ENCODE data around the gene UBE2O.

GRCh38 chr17:76452127-76452659, 759 bp downstream of the UBE2O start:
- TF ChIP-seq POLR2A (IDR thresholded peaks at IDR 0.05) = no peak
- TF ChIP-seq, protein P1, sequence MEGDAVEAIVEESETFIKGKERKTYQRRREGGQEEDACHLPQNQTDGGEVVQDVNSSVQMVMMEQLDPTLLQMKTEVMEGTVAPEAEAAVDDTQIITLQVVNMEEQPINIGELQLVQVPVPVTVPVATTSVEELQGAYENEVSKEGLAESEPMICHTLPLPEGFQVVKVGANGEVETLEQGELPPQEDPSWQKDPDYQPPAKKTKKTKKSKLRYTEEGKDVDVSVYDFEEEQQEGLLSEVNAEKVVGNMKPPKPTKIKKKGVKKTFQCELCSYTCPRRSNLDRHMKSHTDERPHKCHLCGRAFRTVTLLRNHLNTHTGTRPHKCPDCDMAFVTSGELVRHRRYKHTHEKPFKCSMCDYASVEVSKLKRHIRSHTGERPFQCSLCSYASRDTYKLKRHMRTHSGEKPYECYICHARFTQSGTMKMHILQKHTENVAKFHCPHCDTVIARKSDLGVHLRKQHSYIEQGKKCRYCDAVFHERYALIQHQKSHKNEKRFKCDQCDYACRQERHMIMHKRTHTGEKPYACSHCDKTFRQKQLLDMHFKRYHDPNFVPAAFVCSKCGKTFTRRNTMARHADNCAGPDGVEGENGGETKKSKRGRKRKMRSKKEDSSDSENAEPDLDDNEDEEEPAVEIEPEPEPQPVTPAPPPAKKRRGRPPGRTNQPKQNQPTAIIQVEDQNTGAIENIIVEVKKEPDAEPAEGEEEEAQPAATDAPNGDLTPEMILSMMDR (IDR thresholded peaks at IDR 0.05) = no peak

Data from Peyer's patch (tissue), 4 donors.